SK-N-SH treated with all-trans-retinoic acid at 6 μM for 48 hours (cell line): Measurements from ENCODE around the gene UBQLN4.

Experiments used
- CSRNP3 ChIP-seq: fragments of 250-450 bp; sonication (Bioruptor Pico); IDR thresholded peaks from 2 replicates; pipeline ENCODE4 v1.5.1; 2021; ENCODE audit warnings: mild to moderate bottlenecking, moderate library complexity
- ZC3H10 ChIP-seq: fragments of 250-450 bp; sonication (Bioruptor Pico); IDR thresholded peaks from 2 replicates; pipeline ENCODE4 v1.5.1; 2021; ENCODE audit warnings: mild to moderate bottlenecking, moderate library complexity

- TF ChIP-seq CSRNP3 (no peak), ZC3H10 (CRISPR knock-in tag) (no peak)
Measured at GRCh38 chr1:156024801-156025200, 28.8 kb downstream of the UBQLN4 start.
